NT2/D1 (cell line): ENCODE data around the gene CABLES1.

Source experiments
- SUZ12 ChIP-seq: IDR thresholded peaks from 2 replicates; pipeline ENCODE4 v1.6.1; 2011; ENCODE audit not compliant: insufficient read length, insufficient read depth; ENCODE audit errors: extremely low read depth
- YY1 ChIP-seq: IDR thresholded peaks from 2 replicates; pipeline ENCODE4 v1.6.1; 2011; ENCODE audit not compliant: insufficient read length, insufficient read depth
- ZNF274 ChIP-seq: IDR thresholded peaks from 2 replicates; pipeline ENCODE4 v1.6.1; 2011; ENCODE audit warnings: mild to moderate bottlenecking, low read depth, low read length

DNA sequence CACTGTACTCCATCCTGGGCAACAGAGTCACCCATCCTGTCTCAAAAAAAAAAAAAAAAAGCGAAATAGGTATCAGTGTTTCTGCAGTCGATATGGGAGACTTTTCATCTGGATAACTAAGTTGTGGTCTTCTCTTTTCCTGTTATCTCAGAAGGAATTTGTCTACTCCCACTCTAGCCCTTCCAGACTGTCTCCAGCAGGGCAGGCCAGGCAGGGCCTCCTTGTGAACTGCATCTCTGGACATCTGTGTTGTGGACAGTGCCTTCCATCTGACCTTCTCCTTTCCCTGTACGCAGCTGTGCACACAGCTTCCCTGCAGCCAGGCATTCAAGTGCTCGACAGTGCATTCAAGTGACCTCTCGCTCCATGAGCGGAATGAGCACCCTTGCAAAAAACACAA lies 110.2 kb downstream of the CABLES1 start:
- TF ChIP-seq ZNF274 (no peak), YY1 (no peak), SUZ12 (no peak)
